GM04503 (cell line): ENCODE data around the gene GIGYF2.
A peak's percentile ranks its signal among the peaks of the same experiment; 100 is the strongest.
"Not testable (repeated sequence)": the region's sequence is repeated elsewhere in the genome, so short reads cannot be mapped to it uniquely, and the experiment has no call there.

Experiments
- DNase-seq: peaks from one replicate; pipeline ENCODE4 v3.0.0-alpha.2; 2012; ENCODE audit warnings: low read depth

The GIGYF2 gene

DNA sequence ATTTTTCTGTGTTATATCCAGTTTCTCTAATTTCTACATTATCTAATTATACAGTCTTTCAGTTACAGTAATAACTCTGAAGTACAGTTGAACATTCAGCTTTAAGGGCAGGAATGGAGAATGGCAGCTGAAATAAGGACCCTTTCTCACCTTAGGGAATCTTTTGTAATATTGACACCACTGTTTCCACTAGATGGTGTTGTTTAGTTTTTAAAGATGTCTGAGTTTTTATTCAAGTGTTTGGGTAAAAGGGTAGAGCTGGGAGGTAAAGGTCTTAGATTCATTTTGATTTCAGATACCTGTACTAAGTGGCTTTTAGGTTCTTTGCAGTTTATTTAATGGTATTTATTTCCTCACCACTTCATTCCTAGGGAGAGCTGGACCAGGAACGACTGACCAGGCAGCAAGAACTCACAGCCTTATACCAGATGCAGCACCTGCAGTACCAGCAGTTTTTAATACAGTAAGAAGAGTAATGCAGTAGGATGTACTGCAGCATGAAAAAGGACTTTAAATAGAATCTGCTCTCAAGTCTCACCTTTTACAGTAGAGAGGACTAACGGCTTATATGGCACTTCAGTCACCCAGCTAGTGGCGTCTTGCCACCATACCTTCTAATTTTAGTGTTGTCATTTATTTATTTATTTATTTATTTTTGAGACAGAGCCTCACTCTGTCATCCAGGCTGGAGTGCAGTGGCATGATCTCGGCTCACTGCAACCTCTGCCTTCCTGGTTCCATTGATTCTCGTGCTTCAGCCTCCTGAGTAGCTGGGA lies 112.4 kb downstream of the GIGYF2 start:
- no peak for DNase-seq

DNA sequence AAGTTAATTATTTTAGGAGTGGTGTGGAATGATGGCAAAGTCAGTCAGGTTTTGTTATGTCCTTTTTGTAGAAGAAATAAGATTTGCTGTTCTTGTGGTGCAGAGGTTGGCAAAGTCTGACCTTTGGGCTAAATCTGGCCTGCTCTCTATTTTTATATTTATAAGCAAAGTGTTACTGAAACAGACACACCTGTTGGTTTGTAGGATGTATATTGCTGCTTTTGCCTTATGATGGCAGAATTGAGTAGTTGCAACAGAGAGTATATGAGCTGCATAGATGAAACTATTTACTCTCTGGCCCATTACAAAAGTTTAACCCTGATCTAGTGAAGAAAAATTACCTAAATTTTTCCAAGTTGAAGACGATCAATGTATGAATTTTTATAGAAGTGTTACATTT lies 113.3 kb downstream of the GIGYF2 start:
- DNase-seq, result no peak

DNA sequence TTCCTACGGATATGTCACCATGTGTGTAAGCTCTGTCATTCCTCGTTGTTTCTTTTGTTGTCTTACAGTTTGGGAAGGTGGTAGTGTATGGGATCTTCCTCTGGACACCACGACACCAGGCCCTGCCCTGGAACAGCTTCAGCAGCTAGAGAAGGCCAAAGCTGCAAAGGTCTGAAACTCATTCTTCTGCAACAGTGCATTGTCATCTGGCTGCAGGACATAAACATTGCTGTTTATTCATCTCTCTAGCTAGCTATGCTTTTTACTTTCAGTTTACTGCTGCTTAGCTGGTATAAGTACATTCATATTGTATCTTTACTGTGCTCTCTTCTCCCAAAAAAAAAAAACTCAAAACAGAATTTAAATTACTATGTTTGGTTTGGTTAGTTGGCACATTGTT lies 118.4 kb downstream of the GIGYF2 start:
- no peak for DNase-seq

GRCh38 chr2:232816657-232817056 lies 119.5 kb downstream of the GIGYF2 start:
- DNase-seq, result no peak

GRCh38 chr2:232817756-232818155 lies 120.6 kb downstream of the GIGYF2 start:
- DNase-seq, result no peak

- DNase-seq, result no peak
Measured at GRCh38 chr2:232829988-232830387, 132.9 kb downstream of the GIGYF2 start.

DNA sequence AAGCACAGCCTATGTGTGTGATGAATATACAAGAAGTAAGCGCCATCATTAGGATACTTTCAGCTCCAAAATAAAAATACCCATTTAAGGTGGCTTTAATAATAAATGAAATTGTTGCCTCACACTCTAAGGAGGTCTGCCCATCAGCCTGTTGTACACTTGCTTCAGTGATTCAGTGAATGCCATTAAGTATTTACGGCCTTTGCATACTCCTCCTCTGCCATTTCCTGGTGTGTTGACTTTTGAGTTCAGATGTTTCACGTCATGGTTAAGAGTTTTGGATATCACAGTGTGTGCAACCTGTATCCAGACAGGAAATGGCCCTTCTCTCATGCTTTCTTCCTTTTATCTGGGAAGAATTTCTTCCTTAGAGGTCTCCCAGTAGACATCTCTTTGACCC lies 134.4 kb downstream of the GIGYF2 start:
- no peak for DNase-seq

DNA sequence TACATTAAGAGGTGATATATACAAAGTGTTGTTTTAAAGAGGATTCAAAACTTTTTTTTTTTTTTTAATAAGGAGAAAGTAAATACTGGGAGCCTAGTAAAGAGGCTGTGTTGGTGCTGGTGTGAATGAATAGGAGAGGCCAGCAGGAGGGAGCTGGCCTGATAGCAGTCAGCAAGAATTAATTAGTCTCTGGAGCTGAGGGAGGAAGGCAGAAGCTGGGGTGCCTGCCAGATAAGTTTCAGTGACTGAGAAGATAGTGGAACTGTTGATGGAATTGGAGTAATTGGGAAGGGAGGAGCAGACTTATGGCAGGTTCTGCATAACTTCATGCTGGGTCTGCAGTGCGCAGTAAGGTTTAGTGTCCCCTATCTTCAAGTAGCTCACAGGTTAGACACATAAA lies 136.7 kb downstream of the GIGYF2 start:
- DNase-seq, result no peak

DNA sequence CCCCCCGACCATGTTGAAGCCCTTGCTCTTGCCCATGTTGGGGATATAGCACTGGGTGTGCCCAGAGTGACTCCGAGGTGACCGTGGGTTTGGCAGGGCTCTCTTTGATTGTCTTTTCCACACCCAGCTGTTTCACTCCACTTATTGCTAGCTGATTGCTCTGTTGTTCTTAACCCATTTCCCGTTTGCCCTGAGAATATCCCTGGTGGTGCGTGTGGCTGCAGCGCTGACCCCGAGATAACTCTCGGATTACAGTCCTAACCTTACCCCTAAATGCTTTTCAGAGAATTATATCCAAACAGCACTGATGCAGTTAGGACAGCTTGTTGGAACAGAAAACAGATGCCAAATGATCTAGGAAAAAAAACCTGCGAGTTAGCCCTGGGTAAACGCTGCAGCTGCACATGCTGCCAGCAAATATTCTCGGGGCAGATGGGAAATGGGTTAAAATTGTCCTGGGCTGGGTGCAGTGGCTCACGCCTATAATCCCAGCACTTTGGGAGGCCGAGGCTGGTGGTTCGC lies 138.6 kb downstream of the GIGYF2 start:
- DNase-seq, result no peak

DNA sequence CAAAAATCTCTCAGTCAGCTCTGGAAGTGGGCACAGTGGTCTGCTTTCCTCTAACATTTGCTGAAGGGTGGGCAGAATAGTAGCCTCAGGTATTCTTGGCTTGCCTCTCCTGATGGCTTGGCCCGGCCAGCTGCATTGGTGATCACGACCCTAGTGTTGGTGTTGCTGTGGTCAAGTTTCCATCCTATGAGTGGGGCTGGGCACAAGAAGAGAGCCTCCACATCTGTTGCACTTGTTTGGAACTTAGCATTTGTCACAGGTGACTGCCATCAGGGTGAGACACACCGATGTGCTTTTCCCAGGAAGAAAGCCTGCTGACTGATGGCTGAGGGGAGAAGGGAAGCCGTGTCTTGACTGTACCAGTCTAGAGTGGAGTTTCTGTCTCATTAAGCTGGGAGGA lies 139.8 kb downstream of the GIGYF2 start:
- DNase-seq, result no peak

GRCh38 chr2:232838406-232838874 lies 141.3 kb downstream of the GIGYF2 start:
- DNase-seq, result no peak

DNA sequence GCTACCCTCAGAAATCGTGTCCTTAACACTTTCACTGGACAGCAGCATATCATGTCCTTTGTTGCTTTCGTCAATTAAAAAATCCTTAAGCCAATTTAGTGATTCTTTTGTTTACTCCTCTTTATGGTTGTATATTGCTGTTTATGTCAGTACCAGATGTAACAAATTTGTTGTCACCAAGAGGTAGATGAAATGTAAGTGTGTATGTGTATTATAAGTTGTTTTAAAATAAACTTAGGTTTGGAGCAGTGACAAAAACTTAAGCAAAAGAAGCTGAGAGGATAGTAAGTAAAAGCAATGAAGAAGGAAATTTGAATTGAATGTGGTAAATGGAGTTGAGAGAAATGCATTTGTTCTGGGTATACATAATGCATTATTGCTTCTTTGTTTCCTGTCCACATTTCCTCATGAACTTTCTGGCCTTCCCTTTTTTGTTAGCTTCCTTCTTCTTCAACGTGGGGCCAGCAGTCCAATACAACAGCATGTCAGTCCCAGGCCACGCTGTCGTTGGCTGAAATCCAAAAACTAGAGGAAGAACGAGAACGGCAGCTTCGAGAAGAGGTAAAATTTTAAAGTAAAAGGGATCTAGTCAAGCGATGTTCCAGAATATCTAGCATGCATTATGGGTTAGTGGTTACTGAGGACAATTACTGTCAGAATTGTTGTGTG lies 142.4 kb downstream of the GIGYF2 start:
- DNase-seq, result no peak

DNA sequence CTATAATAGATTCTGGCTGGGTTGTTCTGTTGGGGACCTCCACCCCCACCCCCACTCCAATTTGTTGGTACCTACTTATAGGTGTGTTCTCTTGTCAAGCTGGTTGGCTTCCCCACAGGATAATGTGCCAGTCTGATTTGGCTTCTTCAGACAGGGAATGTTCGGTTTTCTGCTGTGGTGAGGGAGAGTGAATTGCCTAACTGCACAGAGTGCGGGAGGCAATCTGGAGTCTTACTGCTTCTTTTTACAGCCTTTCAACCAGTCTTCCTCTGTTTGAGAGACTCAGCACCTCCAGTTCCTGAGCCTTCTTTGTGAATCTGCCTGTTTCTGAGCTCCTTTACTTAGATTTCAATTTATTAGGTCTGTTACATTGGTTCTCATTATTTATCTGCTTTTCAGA lies 145.6 kb downstream of the GIGYF2 start:
- DNase-seq, result no peak

DNA sequence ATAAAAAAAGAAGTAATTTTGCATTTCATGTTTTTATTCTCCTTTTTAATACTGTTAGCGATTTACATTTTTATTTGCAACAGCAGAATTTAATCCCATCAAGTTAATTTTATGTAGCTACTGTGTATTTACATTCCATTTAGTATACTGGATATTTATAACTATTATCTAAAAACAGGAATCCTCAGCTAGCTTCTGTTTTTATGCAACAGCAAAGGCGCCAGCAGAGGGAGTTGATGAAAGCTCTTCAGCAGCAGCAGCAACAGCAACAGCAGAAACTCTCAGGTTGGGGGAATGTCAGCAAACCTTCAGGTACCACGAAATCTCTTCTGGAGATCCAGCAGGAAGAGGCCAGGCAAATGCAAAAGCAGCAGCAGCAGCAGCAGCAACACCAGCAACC lies 146.7 kb downstream of the GIGYF2 start:
- DNase-seq, result no peak

DNA sequence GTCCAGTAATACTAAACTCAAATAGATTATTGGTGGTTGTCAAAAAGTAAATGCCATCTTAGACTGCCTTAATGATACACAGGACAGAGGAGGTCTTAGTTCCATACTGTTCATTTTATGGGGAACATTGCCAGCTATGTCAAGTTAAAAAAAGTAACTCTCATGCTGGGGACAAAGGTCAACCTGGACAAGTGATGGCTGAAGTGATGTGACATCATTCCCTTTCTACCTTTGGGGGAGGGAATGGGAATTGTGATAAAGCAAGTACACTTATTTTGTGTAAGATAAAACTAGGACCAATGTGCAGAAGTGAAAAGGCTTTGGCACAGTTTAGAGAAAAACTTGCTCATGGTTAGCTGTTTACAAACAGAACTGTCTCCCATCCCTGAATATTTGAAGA lies 148.9 kb downstream of the GIGYF2 start:
- no peak for DNase-seq

DNA sequence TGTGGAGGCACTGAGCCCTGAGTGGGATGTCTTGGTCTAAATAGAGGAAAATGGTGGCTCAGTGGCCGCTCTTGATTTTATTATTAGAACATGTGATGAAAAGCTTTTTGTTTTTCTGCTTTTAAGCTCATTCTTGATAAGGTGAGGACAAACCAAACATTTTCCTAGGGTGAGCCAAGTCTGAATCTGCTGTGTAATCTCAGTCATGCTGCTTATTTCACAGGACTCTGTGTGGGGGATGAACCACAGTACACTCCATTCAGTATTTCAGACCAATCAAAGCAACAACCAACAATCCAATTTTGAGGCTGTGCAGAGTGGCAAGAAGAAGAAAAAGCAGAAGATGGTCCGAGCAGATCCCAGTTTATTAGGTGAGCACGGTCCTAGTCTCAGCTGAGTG lies 152.9 kb downstream of the GIGYF2 start:
- no peak for DNase-seq

GRCh38 chr2:232852081-232852480 lies 154.9 kb downstream of the GIGYF2 start:
- not testable (repeated sequence) for DNase-seq

GRCh38 chr2:232852676-232853075 lies 155.5 kb downstream of the GIGYF2 start:
- DNase-seq, result no peak

- DNase-seq, result peak; percentile 18
Measured at GRCh38 chr2:232854082-232854481, 157.0 kb downstream of the GIGYF2 start.

DNA sequence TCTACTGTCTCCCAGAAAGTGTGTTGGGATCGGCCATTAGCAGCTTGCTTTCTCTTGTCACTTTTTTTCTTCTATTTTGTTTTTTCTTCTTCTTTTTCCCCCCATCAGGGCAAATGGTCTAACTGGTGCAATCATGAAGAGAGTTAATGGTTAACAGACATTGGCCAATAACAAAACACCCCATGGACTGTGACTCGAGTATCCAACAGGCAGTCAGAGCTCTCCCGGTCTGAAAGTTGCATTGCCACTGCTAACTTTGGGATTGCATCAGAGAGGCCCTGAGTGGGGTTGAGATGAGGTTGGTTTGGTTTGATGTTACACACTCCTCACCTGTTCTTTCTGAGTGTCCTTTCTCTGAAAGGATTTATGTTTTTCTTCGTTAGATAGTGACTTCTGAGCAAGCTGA lies 160.0 kb downstream of the GIGYF2 start:
- DNase-seq, result no peak

- DNase-seq, result no peak
Measured at GRCh38 chr2:232859385-232859916, 162.3 kb downstream of the GIGYF2 start.

GRCh38 chr2:232860593-232861241 lies 163.6 kb downstream of the GIGYF2 start:
- no peak for DNase-seq

DNA sequence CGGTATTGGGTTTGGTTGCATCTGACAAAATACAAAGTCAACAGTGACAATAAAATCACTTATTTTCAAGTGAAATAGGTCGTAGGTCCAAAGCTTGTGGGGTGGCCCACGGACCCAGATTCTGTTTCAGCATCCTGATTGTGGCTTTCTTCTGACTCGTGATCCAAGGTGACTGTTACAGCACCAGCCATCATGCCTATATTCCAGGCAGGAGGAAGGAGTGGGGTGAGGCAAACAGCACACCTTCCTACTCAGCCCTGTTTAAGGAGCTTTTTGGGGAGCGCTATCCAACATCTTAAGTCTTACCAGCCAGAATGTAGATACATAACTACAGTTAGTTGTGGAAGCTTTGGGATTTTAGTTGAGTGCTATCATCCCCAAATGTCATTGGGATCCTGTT lies 164.2 kb downstream of the GIGYF2 start:
- no peak for DNase-seq
